ENCODE measurements around the gene MAPK10. TPM values are rescaled to one million over a fixed set of nuclear protein-coding genes. Genes with fewer than 3 reads are reported as not detected.

Gene MAPK10
- total and polyA plus RNA-seq, 2 experiments from 2014 or later, result 5.9 to 14.8 TPM

DNA sequence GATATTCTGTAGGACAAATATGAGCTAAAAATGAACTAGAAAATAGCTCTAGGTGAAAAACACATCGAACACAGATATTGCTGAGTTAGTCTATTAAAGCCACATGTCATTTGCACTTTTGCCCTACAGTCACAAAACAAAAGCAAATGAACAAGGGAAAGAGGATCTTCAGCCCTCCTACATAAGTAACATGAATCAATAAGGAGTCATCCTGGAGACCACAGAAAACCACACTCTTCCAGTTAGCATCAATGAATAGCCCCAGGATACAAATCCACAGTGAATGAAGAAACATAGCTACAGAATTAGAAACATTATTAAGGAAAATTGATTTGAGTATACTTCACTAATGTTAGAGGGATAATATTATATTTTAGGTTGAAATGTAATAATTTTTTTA lies 311.4 kb downstream of the MAPK10 start:
- no peaks in the 10 kb centered on the region for H3K79me2 ChIP-seq
- no peaks in the 10 kb centered on the region for H3K27me3 ChIP-seq
- no peaks in the 10 kb centered on the region for H4K20me1 ChIP-seq (ENCODE audit: insufficient read depth, poor library complexity, severe bottlenecking)
- no peaks in the 10 kb centered on the region for H3K9me2 ChIP-seq (replicated peaks; ENCODE audit: insufficient read depth)
- no peak for DNase-seq (ENCODE audit: low spot score)
- TF ChIP-seq EZH2phosphoT487 (IDR thresholded peaks at IDR 0.05; ENCODE audit: low read depth, severe bottlenecking, unreplicated experiment) (no peak), EZH2 (IDR thresholded peaks at IDR 0.05; ENCODE audit: borderline replicate concordance) (no peak)
- TF ChIP-seq, protein P1, sequence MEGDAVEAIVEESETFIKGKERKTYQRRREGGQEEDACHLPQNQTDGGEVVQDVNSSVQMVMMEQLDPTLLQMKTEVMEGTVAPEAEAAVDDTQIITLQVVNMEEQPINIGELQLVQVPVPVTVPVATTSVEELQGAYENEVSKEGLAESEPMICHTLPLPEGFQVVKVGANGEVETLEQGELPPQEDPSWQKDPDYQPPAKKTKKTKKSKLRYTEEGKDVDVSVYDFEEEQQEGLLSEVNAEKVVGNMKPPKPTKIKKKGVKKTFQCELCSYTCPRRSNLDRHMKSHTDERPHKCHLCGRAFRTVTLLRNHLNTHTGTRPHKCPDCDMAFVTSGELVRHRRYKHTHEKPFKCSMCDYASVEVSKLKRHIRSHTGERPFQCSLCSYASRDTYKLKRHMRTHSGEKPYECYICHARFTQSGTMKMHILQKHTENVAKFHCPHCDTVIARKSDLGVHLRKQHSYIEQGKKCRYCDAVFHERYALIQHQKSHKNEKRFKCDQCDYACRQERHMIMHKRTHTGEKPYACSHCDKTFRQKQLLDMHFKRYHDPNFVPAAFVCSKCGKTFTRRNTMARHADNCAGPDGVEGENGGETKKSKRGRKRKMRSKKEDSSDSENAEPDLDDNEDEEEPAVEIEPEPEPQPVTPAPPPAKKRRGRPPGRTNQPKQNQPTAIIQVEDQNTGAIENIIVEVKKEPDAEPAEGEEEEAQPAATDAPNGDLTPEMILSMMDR (IDR thresholded peaks at IDR 0.05; ENCODE audit: poor library complexity), result no peak
- H3K4me2 ChIP-seq, result no peak overlapping the region
- H3K4me1 ChIP-seq (ENCODE audit: insufficient read depth), result no peaks in the 10 kb centered on the region
- no peaks in the 10 kb centered on the region for H3K36me3 ChIP-seq (replicated peaks; ENCODE audit: insufficient read depth, low read depth)
- no peak overlapping the region for H2AFZ ChIP-seq
- H3K9me3 ChIP-seq (ENCODE audit: low read depth), result no peaks in the 10 kb centered on the region
- H3K27ac ChIP-seq, result no peak overlapping the region
- 48% methylated on average over 1 of the region's 1 CpG for WGBS (ENCODE audit: low lambda C conversion rate, missing lambda C conversion rate)
- no peak overlapping the region for H3K4me3 ChIP-seq

DNA sequence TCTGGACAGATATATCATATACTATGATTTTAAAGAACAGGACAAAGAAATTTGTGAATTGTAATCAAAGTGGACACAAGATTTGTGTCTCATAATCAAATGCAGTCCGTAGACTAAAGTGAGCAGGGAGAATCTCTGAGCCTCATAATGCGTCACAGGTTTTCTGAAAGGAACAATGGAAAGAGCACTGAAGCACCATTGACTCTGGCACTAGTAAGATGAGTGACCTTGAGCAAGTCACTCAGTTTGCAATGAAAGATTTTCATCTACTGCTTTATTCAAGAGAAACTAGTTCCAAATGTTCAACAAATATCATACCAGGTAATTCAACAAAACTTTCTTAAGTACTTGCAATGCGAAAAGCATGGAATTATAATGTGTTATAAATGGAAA lies 315.3 kb downstream of the MAPK10 start:
- no peak for DNase-seq (ENCODE audit: low spot score)
- Histone ChIP-seq H3K9me2 (replicated peaks; ENCODE audit: insufficient read depth) (no peaks in the 10 kb centered on the region), H3K9me3 (ENCODE audit: low read depth) (no peaks in the 10 kb centered on the region), H3K27ac (no peak overlapping the region), H3K4me3 (no peak overlapping the region), H3K79me2 (no peaks in the 10 kb centered on the region), H3K27me3 (no peaks in the 10 kb centered on the region), H2AFZ (no peak overlapping the region), H4K20me1 (ENCODE audit: insufficient read depth, poor library complexity, severe bottlenecking) (no peaks in the 10 kb centered on the region), H3K36me3 (replicated peaks; ENCODE audit: insufficient read depth, low read depth) (no peaks in the 10 kb centered on the region), H3K4me2 (no peak overlapping the region), H3K4me1 (ENCODE audit: insufficient read depth) (no peaks in the 10 kb centered on the region)
- 82% methylated on average over 3 of the region's 3 CpGs for WGBS (ENCODE audit: low lambda C conversion rate, missing lambda C conversion rate)
- no peak for TF ChIP-seq EZH2 (IDR thresholded peaks at IDR 0.05; ENCODE audit: borderline replicate concordance)

- no peak overlapping the region for H3K27ac ChIP-seq
- H4K20me1 ChIP-seq (ENCODE audit: insufficient read depth, poor library complexity, severe bottlenecking), result no peaks in the 10 kb centered on the region
- TF ChIP-seq, protein P1 (IDR thresholded peaks at IDR 0.05; ENCODE audit: poor library complexity), result peak; percentile 76
- TF ChIP-seq EZH2phosphoT487 (IDR thresholded peaks at IDR 0.05; ENCODE audit: low read depth, severe bottlenecking, unreplicated experiment), result no peak
- H3K4me3 ChIP-seq, result no peak overlapping the region
- no peaks in the 10 kb centered on the region for H3K4me1 ChIP-seq (ENCODE audit: insufficient read depth)
- no peaks in the 10 kb centered on the region for H3K79me2 ChIP-seq
- DNase-seq (ENCODE audit: low spot score), result peak; percentile 60
- H3K9me3 ChIP-seq (ENCODE audit: low read depth), result no peaks in the 10 kb centered on the region
- 25% methylated on average over 8 of the region's 8 CpGs for WGBS (ENCODE audit: low lambda C conversion rate, missing lambda C conversion rate)
- H2AFZ ChIP-seq, result peak overlapping the region; percentile 12
- peak overlapping the region; percentile 29 for H3K4me2 ChIP-seq
- no peaks in the 10 kb centered on the region for H3K9me2 ChIP-seq (replicated peaks; ENCODE audit: insufficient read depth)
- H3K27me3 ChIP-seq, result no peaks in the 10 kb centered on the region
- H3K36me3 ChIP-seq (replicated peaks; ENCODE audit: insufficient read depth, low read depth), result no peaks in the 10 kb centered on the region
Observed at GRCh38 chr4:86043755-86044592, 315.9 kb downstream of the MAPK10 start.

GRCh38 chr4:86038037-86038436 lies 321.8 kb downstream of the MAPK10 start:
- Histone ChIP-seq H4K20me1 (ENCODE audit: insufficient read depth, poor library complexity, severe bottlenecking) (no peaks in the 10 kb centered on the region), H3K9me3 (ENCODE audit: low read depth) (no peaks in the 10 kb centered on the region), H3K4me3 (no peak overlapping the region), H3K79me2 (no peaks in the 10 kb centered on the region), H3K9me2 (replicated peaks; ENCODE audit: insufficient read depth) (no peaks in the 10 kb centered on the region), H3K4me2 (no peak overlapping the region), H3K4me1 (ENCODE audit: insufficient read depth) (peaks cover 6% of the 10 kb centered on the region), H3K36me3 (replicated peaks; ENCODE audit: insufficient read depth, low read depth) (no peaks in the 10 kb centered on the region), H2AFZ (no peak overlapping the region), H3K27ac (no peak overlapping the region), H3K27me3 (no peaks in the 10 kb centered on the region)
- DNase-seq (ENCODE audit: low spot score), result no peak
- TF ChIP-seq EZH2phosphoT487 (IDR thresholded peaks at IDR 0.05; ENCODE audit: low read depth, severe bottlenecking, unreplicated experiment), result no peak
- TF ChIP-seq, protein P1 (IDR thresholded peaks at IDR 0.05; ENCODE audit: poor library complexity), result no peak
- TF ChIP-seq EZH2 (IDR thresholded peaks at IDR 0.05; ENCODE audit: borderline replicate concordance), result no peak
- 88% methylated on average over 1 of the region's 1 CpG for WGBS (ENCODE audit: low lambda C conversion rate, missing lambda C conversion rate)

Measured in hepatocyte (in vitro differentiated cells).